ENCODE results near the gene GNG13. TPM values are rescaled to one million over a fixed set of nuclear protein-coding genes. Genes with fewer than 3 reads are reported as not detected.

The GNG13 gene
- total and polyA plus RNA-seq, 12 donors: not detected

DNA sequence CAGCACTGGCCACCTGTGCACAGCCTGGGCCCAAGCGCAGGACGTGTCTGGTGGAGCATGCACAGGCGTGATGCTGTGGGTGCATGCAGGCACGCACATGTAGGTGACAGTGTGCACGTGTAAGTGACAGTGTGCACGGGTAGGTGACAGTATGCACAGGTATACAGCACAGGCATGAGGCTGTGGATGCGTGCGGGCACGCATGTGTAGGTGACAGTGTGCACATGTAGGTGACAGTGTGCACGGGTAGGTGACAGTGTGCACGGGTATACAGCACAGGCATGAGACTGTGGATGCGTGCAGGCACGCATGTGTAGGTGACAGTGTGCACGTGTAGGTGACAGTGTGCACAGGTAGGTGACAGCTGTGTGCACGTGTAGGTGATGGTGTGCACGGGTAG, 20.2 kb downstream of the GNG13 start:
- Histone ChIP-seq H3K4me1 (replicated peaks in 1 of 2) (peaks cover 4 to 7% of the 10 kb centered on the region in 2 donors), H3K4me3 (no peak overlapping the region), H3K36me3 (replicated peaks in 1 of 2) (no peaks in the 10 kb centered on the region), H3K27me3 (peaks cover 14% of the 10 kb centered on the region), H3K27ac (no peak overlapping the region), H3K9me3 (replicated peaks in 1 of 3) (no peaks in the 10 kb centered on the region)
- TF ChIP-seq, protein P1, sequence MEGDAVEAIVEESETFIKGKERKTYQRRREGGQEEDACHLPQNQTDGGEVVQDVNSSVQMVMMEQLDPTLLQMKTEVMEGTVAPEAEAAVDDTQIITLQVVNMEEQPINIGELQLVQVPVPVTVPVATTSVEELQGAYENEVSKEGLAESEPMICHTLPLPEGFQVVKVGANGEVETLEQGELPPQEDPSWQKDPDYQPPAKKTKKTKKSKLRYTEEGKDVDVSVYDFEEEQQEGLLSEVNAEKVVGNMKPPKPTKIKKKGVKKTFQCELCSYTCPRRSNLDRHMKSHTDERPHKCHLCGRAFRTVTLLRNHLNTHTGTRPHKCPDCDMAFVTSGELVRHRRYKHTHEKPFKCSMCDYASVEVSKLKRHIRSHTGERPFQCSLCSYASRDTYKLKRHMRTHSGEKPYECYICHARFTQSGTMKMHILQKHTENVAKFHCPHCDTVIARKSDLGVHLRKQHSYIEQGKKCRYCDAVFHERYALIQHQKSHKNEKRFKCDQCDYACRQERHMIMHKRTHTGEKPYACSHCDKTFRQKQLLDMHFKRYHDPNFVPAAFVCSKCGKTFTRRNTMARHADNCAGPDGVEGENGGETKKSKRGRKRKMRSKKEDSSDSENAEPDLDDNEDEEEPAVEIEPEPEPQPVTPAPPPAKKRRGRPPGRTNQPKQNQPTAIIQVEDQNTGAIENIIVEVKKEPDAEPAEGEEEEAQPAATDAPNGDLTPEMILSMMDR (IDR thresholded peaks at IDR 0.05): no peak
- no peak for TF ChIP-seq POLR2A (IDR thresholded peaks at IDR 0.05)
- intact Hi-C loops (cut with DNase I): loop anchor here in 1 of 2 donors (5.0 kb wide), 1 partner anchor 73 kb away; the partner anchor contains the start of gene FBXL16
- WGBS, 4 donors: 71 to 82% (median 78%) methylated on average over 13 to 16 of the region's 16 CpGs
- no peak for DNase-seq

DNA sequence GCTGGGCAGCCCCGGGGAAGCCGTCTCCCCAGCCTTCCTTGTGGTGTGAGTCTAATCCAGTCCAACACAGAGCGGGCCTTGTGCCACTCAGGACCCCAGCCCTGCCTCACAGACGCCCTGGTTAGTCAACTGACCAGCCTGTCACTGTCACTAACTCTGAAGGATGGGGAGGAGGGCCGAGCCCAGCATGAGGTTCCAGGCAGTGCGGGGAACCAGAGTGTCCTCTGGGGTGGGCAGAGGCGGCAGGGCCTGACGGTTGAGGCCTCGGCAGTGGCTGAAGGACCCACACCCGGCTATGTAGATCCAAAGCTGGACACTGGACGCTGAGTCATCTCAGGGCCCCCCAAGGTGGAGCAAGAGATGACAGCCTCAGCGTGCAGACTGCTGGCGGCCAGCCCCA, 21.0 kb downstream of the GNG13 start:
- no peak for TF ChIP-seq POLR2A (IDR thresholded peaks at IDR 0.05)
- TF ChIP-seq, protein P1 (IDR thresholded peaks at IDR 0.05): no peak
- Histone ChIP-seq H3K27me3 (peaks cover 14% of the 10 kb centered on the region), H3K36me3 (replicated peaks in 1 of 2) (no peaks in the 10 kb centered on the region), H3K4me3 (no peak overlapping the region), H3K27ac (no peak overlapping the region), H3K9me3 (replicated peaks in 1 of 3) (no peaks in the 10 kb centered on the region), H3K4me1 (replicated peaks in 1 of 2) (peaks cover 4 to 7% of the 10 kb centered on the region in 2 donors)
- intact Hi-C loops (cut with DNase I): no loop called here
- WGBS, 4 donors: 40 to 75% (median 68%) methylated on average over 2 to 13 of the region's 13 CpGs; no CpG with 5 or more reads in 1 of the 4 donors
- no peak for DNase-seq

DNA sequence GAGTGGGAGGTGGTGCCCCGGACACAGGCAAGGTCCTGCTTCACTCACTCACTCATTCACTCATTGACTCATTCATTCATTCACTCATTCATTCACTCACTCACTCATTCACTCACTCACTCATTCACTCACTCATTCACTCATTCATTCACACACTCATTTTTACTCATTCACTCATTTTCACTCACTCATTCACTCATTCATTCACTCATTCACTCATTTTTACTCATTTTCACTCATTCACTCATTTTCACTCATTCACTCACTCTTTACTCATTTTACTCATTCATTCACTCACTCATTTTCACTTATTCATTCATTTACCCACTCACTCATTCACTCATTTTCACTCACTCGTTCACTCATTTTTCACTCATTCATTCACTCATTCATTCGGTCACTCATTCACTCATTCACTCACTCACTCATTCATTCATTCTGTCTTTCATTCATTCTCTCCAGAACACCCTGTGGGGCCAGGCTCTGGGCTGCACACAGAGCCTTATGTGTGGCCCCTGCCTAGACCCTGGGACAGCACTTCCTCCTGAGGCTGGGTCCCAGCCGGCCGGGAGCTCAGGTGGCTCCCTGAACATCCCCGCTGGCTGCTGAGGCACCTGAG, 21.5 kb downstream of the GNG13 start:
- DNase-seq: no peak

GRCh38 chr16:778447-778846, 22.1 kb downstream of the GNG13 start:
- H3K27me3 ChIP-seq: peaks cover 14% of the 10 kb centered on the region
- intact Hi-C loops (cut with DNase I): no loop called here
- no peak for DNase-seq
- no peak overlapping the region for H3K4me3 ChIP-seq
- H3K36me3 ChIP-seq (replicated peaks in 1 of 2): no peaks in the 10 kb centered on the region
- 74 to 85% (median 78%) methylated on average over 11 of the region's 11 CpGs for WGBS, 4 donors
- TF ChIP-seq, protein P1 (IDR thresholded peaks at IDR 0.05): no peak
- TF ChIP-seq POLR2A (IDR thresholded peaks at IDR 0.05): no peak
- H3K9me3 ChIP-seq (replicated peaks in 1 of 3): no peaks in the 10 kb centered on the region
- no peak overlapping the region for H3K27ac ChIP-seq
- peaks cover 0 to under 1% of the 10 kb centered on the region in 2 donors for H3K4me1 ChIP-seq (replicated peaks in 1 of 2)

More for the DNA sequence above, 21.5 kb downstream of the GNG13 start:
- peaks cover 14% of the 10 kb centered on the region for H3K27me3 ChIP-seq
- peaks cover 3 to 6% of the 10 kb centered on the region in 2 donors for H3K4me1 ChIP-seq (replicated peaks in 1 of 2)
- 72 to 76% (median 75%) methylated on average over 3 to 6 of the region's 6 CpGs for WGBS, 4 donors
- H3K4me3 ChIP-seq: no peak overlapping the region
- intact Hi-C loops (cut with DNase I): no loop called here
- H3K36me3 ChIP-seq (replicated peaks in 1 of 2): no peaks in the 10 kb centered on the region
- TF ChIP-seq POLR2A (IDR thresholded peaks at IDR 0.05): no peak
- TF ChIP-seq, protein P1 (IDR thresholded peaks at IDR 0.05): no peak
- no peak overlapping the region for H3K27ac ChIP-seq
- no peaks in the 10 kb centered on the region for H3K9me3 ChIP-seq (replicated peaks in 1 of 3)

All from adrenal gland (tissue), 12 donors.